ENCODE data around the gene PSMB10. TPM values are rescaled to one million over a fixed set of nuclear protein-coding genes. Genes with fewer than 3 reads are reported as not detected.

PSMB10 gene
- total RNA-seq, 6 donors from 2014 or later = 48.2 to 106 (median 60.6) TPM

GRCh38 chr16:67954421-67955196 is 18.0 kb upstream of the PSMB10 start:
- Histone ChIP-seq H3K4me1 (peaks cover 8 to 15% (median 11%) of the 10 kb centered on the region in 4 donors), H3K4me3 (no peak overlapping the region), H3K27me3 (no peaks in the 10 kb centered on the region), H3K27ac (peak overlapping the region in 1 of 4 donors; percentile 14), H3K9me3 (no peaks in the 10 kb centered on the region), H3K36me3 (peaks cover 21 to 99% (median 70%) of the 10 kb centered on the region in 4 donors)
- WGBS, 2 donors = 89 to 92% methylated on average over 4 to 10 of the region's 10 CpGs
- DNase-seq = no peak
- ATAC-seq (ENCODE audit: low FRiP score in 2 of 2) = no peak
- TF ChIP-seq POLR2AphosphoS5 (IDR thresholded peaks at IDR 0.05) (no peak), POLR2A (IDR thresholded peaks at IDR 0.05) (no peak), CTCF (IDR thresholded peaks at IDR 0.05) (no peak), EP300 (IDR thresholded peaks at IDR 0.05) (no peak)

- DNase-seq (no peak), ATAC-seq (ENCODE audit: low FRiP score in 2 of 2) (no peak)
- 79 to 90% methylated on average over 3 to 8 of the region's 8 CpGs for WGBS, 2 donors
- no peak overlapping the region for H3K4me3 ChIP-seq
- H3K36me3 ChIP-seq = peaks cover 29 to 99% (median 74%) of the 10 kb centered on the region in 4 donors
- peak overlapping the region in 1 of 4 donors; percentile 14 for H3K27ac ChIP-seq
- H3K9me3 ChIP-seq = no peaks in the 10 kb centered on the region
- no peaks in the 10 kb centered on the region for H3K27me3 ChIP-seq
- TF ChIP-seq CTCF (IDR thresholded peaks at IDR 0.05) (no peak), POLR2A (IDR thresholded peaks at IDR 0.05) (no peak), EP300 (IDR thresholded peaks at IDR 0.05) (no peak), POLR2AphosphoS5 (IDR thresholded peaks at IDR 0.05) (no peak)
- H3K4me1 ChIP-seq = peaks cover 2 to 8% (median 4%) of the 10 kb centered on the region in 4 donors
Measured at GRCh38 chr16:67953641-67954375, 17.2 kb upstream of the PSMB10 start.

- no peak for DNase-seq
- peak in 1 of 2 donors; percentile 6 for ATAC-seq (ENCODE audit: low FRiP score in 2 of 2)
- H3K36me3 ChIP-seq = peaks cover 37 to 99% (median 87%) of the 10 kb centered on the region in 4 donors
Measured at GRCh38 chr16:67951485-67951884, 14.8 kb upstream of the PSMB10 start.

GRCh38 chr16:67950335-67950843 is 13.7 kb upstream of the PSMB10 start:
- peaks cover 46 to 99% (median 90%) of the 10 kb centered on the region in 4 donors for H3K36me3 ChIP-seq
- DNase-seq = peak in 1 of 2 donors; percentile 41
- no peak for ATAC-seq (ENCODE audit: low FRiP score in 2 of 2)
- no peak overlapping the region for H3K4me3 ChIP-seq
- no peaks in the 10 kb centered on the region for H3K4me1 ChIP-seq
- H3K9me3 ChIP-seq = no peaks in the 10 kb centered on the region
- H3K27ac ChIP-seq = no peak overlapping the region
- TF ChIP-seq POLR2AphosphoS5 (IDR thresholded peaks at IDR 0.05) (no peak), EP300 (IDR thresholded peaks at IDR 0.05) (no peak), POLR2A (IDR thresholded peaks at IDR 0.05) (no peak)
- WGBS, 2 donors = 79 to 90% methylated on average over 6 to 8 of the region's 16 CpGs
- no peaks in the 10 kb centered on the region for H3K27me3 ChIP-seq

More at GRCh38 chr16:67951485-67951884, 14.8 kb upstream of the PSMB10 start:
- TF ChIP-seq CTCF (IDR thresholded peaks at IDR 0.05) (no peak), POLR2A (IDR thresholded peaks at IDR 0.05) (no peak)
- Histone ChIP-seq H3K9me3 (no peaks in the 10 kb centered on the region), H3K27ac (peak overlapping the region in 1 of 4 donors; percentile 32), H3K4me1 (no peaks in the 10 kb centered on the region), H3K4me3 (no peak overlapping the region), H3K27me3 (no peaks in the 10 kb centered on the region)
- 75 to 86% methylated on average over 12 of the region's 12 CpGs for WGBS, 2 donors

GRCh38 chr16:67949645-67950044 is 13.0 kb upstream of the PSMB10 start:
- H3K36me3 ChIP-seq = peaks cover 50 to 99% (median 91%) of the 10 kb centered on the region in 4 donors
- no peak overlapping the region for H3K27ac ChIP-seq
- no peak overlapping the region for H3K4me3 ChIP-seq
- no peak for TF ChIP-seq POLR2AphosphoS5 (IDR thresholded peaks at IDR 0.05)
- TF ChIP-seq CTCF (IDR thresholded peaks at IDR 0.05) = no peak
- TF ChIP-seq POLR2A (IDR thresholded peaks at IDR 0.05) = no peak
- no peak for TF ChIP-seq EP300 (IDR thresholded peaks at IDR 0.05)
- H3K4me1 ChIP-seq = peaks cover 0 to 2% (median under 1%) of the 10 kb centered on the region in 4 donors
- no peaks in the 10 kb centered on the region for H3K27me3 ChIP-seq
- DNase-seq (no peak), ATAC-seq (ENCODE audit: low FRiP score in 2 of 2) (no peak)
- WGBS, 2 donors = 91% methylated on average over 11 of the region's 11 CpGs; no CpG with 5 or more reads in 1 of the 2 donors
- no peaks in the 10 kb centered on the region for H3K9me3 ChIP-seq

All from upper lobe of left lung (tissue), 6 donors.